Left renal pelvis (tissue), 4 donors: ENCODE data around the gene EIF6. TPM values are rescaled to one million over a fixed set of nuclear protein-coding genes. Genes with fewer than 3 reads are reported as not detected.
"Not testable (repeated sequence)": the region's sequence is repeated elsewhere in the genome, so short reads cannot be mapped to it uniquely, and the experiment has no call there.

Experiments
- DNase-seq, 4 donors: peaks; one replicate each; pipeline ENCODE4 v3.0.0-alpha.2; 2013; ENCODE audit warnings: low read depth in 4 of 4, low spot score in 3 of 4
- polyA plus RNA-seq, 4 donors: library from polyadenylated mRNA; unstranded; fragments of 120-200 nt; gene quantifications; one replicate each; pipeline ENCODE4 v1.2.1, GENCODE V29; 2013; ENCODE audit not compliant: insufficient read length in 4 of 4

Gene EIF6
- polyA plus RNA-seq, 4 donors: 82.7 to 165 (median 130) TPM

GRCh38 chr20:35263532-35264341, 20.8 kb downstream of the EIF6 start:
- no peak for DNase-seq

DNA sequence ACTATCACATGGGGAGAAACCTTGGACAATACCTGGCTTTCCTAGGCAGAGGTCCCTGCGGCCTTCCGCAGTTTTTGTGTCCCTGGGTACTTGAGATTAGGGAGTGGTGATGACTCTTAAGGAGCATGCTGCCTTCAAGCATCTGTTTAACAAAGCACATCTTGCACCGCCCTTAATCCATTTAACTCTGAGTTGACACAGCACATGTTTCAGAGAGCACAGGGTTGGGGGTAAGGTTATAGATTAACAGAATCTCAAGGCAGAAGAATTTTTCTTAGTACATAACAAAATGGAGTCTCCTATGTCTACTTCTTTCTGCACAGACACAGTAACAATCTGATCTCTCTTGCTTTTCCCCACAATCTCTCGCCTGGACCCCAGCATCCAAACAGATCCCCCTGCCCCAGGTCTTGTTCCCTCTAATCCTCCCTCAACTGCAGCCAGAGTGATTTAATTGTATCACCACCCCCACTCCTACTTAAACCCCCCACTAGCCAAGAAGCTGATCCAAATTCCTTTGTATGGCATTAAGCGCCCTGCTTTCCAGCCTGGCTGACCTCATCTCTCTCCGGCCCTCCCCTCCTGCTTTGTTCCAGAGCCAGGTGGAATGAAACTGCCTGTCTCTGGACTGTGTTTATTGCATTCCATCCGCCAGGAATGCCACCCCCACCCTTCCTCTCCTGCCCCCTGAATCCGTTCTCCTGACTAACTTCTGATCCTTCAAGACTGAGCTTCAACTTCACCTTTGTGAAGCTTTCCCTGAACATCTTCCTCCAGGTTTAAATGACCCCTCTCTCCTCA, 21.6 kb downstream of the EIF6 start:
- DNase-seq: peak in 2 of 4 donors; percentile 51 to 73

- not testable (repeated sequence) for DNase-seq
Measured at GRCh38 chr20:35262321-35262720, 22.3 kb downstream of the EIF6 start.

- DNase-seq: no peak
Measured at GRCh38 chr20:35260426-35260825, 24.1 kb downstream of the EIF6 start.

GRCh38 chr20:35257175-35257909, 27.2 kb downstream of the EIF6 start:
- DNase-seq: no peak

GRCh38 chr20:35254448-35254999, 30.0 kb downstream of the EIF6 start:
- DNase-seq: no peak

- no peak for DNase-seq
Measured at GRCh38 chr20:35253010-35253409, 31.6 kb downstream of the EIF6 start.

DNA sequence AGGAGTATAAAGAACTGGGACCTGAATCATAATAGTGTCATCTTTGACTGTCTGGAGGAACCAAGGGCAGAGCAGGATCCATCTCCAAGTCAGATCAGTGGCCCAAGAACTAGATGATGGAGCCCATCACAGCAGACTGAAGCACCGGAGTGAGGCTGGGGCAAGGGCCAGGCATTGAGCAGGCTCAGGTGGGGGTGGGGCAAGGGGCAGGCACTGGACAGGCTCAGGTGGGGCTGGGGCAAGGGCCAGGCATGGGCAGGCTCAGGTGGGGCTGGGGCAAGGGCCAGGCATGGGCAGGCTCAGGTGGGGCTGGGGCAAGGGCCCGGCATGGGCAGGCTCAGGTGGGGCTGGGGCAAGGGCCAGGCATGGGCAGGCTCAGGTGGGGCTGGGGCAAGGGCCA, 32.0 kb downstream of the EIF6 start:
- DNase-seq: not testable (repeated sequence)

DNA sequence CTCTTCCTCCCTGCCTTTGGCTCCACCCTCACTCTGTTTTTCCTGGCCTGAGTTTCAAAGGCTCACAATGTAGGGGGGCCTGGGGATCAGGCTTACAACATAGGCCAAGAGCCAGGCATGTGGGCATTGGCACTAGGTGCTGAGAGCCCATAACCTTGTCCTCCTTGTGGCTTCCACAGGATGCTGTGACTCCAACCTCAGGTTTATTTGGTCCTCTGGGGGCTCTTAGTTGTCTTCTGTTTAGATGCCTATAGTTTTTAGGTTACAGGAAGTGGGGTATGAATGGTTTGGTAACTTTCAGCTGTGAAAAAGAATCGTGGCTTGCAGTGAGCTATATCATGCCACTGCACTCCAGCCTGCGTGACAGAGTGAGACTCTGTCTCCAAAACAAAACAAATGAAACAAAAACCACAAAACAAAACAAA, 32.5 kb downstream of the EIF6 start:
- no peak for DNase-seq

GRCh38 chr20:35251613-35251940, 33.0 kb downstream of the EIF6 start:
- no peak for DNase-seq

GRCh38 chr20:35248641-35249475, 35.7 kb downstream of the EIF6 start:
- DNase-seq: no peak

GRCh38 chr20:35246723-35247122, 37.8 kb downstream of the EIF6 start:
- DNase-seq: no peak

DNA sequence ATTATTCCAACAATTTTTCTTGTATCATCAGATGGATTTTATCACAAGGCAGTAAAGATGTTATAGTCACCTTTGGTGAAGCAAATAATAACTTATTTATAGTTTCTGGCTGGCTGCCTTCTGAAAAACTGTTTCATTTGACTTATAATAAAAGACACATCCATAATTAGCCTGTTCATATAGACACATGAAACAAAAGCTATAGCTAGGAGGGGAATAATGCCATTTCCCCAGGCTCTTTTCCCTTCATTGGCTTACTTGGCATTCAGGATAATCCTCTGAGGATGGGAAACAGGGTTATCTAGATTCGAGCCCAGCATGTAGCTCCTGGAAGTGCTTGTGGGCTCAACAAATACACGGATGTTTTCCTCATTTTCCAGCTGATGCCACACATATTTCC, 40.6 kb downstream of the EIF6 start:
- no peak for DNase-seq

DNA sequence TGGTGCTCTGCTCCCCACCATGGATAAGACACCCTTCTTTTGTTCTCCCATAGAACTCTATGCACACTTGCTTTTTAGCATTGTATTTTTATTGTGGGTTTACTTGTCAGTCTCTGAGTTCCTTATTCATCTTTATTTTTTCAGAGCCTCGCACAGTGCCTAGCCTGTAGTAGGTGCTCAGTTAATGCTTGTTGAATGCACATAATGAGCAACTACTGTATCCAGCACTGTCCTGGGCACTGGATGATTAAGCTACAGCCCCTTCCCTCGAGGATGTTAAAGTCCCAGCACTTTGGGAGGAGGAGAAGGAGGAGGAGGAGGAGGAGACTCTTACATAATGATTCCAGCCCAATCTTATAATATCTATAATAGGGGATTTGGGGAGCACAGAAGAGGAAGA, 41.3 kb downstream of the EIF6 start:
- DNase-seq: no peak

DNA sequence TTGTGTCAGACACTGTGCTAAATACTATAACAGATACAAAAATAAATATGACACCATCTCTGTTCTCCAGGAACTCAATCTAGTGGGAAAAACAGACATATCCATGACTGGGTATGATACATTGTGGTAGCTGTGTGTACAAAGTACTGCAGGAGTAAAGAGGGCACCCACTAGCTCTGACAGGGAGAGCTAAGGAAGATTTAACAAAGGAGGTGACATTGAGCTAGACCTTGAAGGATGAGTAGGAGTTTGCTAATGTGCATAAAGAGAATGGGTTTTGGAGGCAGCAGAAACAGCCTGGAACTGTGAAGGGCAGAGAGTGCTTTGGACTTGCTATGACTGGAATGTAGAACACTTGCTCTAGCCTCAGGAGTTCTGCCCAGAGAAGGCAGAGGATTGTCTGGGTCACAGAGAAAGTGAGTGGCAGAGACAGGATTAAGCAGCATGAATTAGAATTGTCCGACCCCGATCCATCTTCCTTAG, 43.7 kb downstream of the EIF6 start:
- DNase-seq: no peak

- DNase-seq: no peak
Measured at GRCh38 chr20:35240083-35240810, 44.3 kb downstream of the EIF6 start.

DNA sequence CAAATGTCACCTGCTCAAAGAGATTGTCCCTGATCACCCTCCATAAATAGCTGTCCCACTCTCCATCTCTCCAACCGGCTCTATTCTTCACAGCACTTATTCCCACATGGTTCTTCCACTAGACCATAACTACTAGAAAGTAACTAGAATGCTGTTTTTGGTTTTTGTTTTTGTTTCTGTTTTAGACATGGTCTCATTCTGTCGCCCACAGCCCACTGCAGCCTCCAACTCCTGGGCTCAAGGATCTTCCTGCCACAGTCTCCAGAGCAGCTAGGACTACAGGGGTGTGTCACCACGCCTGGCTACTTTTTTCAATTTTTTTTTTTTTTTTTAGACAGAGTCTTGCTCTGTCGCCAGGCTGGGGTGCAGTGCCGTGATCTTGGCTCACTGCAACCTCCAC, 45.8 kb downstream of the EIF6 start:
- no peak for DNase-seq

GRCh38 chr20:35238170-35238569, 46.4 kb downstream of the EIF6 start:
- DNase-seq: no peak

DNA sequence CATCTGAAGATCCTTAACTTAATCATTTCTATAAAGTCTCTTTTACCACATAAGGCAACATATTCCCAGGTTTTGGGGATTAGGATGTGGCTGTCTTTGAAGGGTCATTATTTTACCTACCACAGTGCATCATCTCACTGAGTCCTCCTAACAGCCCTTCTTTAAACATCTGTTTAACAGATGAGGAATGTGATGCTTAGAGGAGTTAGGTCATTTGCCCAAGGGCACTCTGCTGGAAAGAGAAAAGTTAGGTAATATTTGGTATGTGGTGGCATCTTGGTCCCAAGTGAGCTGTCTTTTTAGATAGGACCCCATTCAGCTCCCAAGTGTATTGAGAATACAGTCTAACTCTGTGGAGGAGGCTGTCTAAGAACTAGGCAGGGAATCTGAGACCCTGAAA, 47.1 kb downstream of the EIF6 start:
- no peak for DNase-seq
